NCI-H526 (cell line): ENCODE measurements around the gene CDKN1B.
A peak's percentile ranks its signal among the peaks of the same experiment; 100 is the strongest.

ENCODE experiments used
- DNase-seq, 2 experiments: peaks; one replicate each; lab custom pipeline; 2025; lab: John Stamatoyannopoulos, UW

Gene CDKN1B

GRCh38 chr12:12716793-12717585 lies at the start of gene CDKN1B:
CDKN1B (plus strand) TSS chr12:12717368; CDS start chr12:12717840, 472 bp downstream.
- DNase-seq, result peak; percentile 94 to 97

GRCh38 chr12:12668005-12668404 lies 49.2 kb upstream of the CDKN1B start:
- no peak for DNase-seq

DNA sequence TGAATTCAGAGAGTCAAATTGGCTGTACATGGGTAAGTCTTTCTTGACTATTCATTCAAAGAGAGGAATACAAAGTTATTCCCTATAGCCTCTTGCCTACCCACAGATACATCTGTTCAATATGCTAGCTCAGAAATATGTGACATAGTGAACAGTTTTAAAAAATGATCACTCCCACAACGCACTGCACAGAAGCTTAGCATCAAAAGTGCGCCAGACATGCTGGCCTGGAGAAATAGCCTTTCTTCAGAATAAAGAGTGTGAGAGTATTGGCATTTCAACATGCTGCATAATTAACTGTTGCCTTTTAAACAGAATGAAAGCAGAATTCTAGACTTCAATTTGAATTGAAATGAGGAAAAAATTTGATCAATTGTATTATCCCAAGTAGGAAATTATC lies 48.1 kb upstream of the CDKN1B start:
- no peak for DNase-seq

DNA sequence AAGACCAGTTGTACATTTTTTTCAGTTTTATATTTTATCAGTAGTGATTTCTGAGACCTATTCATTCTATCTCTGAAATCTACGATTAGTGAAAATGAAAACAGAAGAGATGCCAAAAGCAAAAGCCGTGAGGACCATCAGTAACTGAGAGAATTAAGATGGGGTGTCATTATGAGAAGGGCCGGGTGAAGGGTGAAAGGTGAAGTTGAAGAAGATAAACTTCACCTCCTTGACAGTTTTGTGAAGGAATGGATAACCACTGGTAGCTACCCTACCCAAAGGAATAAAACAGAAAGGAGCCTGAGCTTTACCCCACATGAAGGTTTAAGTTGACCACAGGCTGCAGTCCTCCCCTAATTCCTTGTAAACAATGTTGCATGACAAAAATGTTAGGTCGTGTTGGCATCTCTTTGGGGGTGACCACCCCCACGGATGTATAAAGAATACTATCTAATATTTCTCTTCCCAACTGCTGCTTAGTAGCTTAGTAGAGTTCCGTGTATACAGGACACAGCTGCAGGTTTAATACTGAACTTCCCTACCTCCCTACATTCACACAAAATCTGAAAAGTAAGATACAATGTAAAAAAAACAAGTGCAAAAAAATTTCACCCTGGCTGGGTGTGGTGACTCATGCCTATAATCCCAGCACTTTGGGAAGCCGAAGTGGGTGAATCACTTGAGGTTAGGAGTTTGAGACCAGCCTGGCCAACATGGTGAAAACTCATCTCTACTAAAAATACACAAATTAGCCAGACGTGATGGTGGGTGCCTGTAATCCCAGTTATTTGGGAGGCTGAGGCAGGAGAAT lies 45.1 kb upstream of the CDKN1B start:
- DNase-seq, result no peak

DNA sequence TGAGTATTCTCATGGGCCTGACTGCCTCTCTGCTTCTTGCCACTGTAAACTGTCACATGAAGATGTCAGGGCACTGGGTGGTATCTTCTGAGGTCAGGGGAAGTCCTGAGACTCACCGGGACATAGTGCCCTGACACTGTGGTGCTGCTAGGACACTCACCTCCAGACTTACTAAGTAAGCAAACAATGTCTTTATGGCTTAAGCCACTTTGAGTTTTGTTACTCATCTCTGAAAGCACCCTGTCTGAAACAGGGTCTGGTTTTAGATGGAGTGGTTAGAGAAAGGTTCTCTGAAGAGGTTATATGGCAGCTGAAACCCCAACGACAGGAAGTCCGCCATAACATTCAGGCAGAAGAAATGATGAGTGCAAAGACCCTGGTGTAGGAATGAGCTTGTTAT lies 43.9 kb upstream of the CDKN1B start:
- DNase-seq, result no peak

- DNase-seq, result no peak
Observed at GRCh38 chr12:12676605-12677004, 40.6 kb upstream of the CDKN1B start.

DNA sequence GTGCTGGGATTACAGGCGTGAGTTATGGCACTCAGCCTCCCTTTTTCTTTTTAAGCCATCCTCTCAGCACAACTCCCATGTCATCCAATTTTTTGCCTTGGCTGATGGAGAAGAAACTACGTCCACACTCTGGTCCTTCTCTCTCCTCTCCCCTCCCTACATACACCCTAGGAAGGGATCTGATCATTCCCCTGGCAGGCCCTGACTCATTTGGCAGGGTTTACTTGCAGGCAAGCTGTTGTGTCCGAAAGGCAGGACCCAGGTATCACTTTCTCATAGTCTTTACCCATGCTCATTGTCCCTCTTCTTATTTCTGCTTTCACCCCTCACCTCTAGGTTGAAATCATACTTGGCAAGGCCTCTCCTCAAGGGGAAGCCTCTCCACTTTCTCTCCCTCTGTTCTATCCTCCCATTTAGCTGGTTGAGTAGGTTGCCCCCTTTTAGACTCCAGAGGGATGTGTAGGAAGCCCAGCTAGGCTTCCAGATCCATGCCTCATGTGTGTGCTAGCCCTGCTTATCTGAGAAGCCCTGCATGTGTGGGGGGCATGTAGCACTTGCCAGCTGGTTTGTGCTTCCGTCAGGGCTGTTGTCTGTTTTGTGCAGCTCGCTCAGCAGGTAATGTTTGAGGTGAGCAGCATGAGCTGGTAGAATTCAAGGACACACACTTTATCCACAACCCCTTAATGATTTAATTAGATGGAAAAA lies 36.0 kb upstream of the CDKN1B start:
- DNase-seq, result no peak

DNA sequence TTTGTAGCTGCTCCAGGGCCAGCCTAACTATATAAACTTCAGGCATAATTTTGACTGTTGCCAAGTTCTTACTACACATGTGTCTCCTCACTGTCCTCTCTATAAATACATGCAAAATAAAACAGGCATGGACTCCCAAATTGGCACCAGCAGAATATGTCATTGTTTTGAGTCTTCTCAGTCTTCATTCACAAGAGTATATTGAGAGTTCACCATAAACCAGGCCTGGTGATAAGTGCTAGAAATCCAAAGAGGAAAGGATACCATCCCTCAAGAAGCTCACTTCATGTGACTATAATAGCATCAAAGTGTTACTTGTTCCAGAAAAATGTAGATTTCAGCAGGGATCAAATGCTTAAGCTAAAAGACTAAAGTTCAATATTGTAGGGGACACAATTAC lies 34.9 kb upstream of the CDKN1B start:
- DNase-seq, result no peak

DNA sequence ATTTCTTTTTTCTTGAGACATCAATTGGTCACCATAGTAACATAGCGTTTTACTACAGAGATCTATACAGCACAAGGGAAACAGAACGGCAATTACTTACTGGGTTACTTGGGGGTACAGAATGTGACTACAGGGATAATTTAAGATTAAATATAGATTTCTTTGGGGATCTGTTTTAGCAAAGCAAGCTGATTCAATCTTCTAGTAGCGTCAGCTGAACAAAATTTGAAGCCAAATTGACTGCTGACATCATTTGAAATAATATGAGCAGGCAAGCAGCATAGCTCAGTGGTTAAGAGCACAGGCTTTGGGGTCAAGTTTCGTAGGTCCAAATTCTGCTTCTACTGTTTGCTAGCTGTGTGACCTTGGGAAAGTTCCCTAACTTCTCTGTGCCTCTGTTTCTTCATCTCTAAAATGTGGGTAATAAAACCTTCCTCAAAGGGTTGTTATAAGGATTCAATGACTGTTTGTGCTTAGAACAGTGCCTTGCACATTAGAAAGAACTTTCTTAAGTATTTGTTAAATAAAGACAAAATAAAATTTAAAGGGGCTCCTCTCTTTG lies 34.0 kb upstream of the CDKN1B start:
- DNase-seq, result no peak

GRCh38 chr12:12683725-12684124 lies 33.4 kb upstream of the CDKN1B start:
- DNase-seq, result no peak

DNA sequence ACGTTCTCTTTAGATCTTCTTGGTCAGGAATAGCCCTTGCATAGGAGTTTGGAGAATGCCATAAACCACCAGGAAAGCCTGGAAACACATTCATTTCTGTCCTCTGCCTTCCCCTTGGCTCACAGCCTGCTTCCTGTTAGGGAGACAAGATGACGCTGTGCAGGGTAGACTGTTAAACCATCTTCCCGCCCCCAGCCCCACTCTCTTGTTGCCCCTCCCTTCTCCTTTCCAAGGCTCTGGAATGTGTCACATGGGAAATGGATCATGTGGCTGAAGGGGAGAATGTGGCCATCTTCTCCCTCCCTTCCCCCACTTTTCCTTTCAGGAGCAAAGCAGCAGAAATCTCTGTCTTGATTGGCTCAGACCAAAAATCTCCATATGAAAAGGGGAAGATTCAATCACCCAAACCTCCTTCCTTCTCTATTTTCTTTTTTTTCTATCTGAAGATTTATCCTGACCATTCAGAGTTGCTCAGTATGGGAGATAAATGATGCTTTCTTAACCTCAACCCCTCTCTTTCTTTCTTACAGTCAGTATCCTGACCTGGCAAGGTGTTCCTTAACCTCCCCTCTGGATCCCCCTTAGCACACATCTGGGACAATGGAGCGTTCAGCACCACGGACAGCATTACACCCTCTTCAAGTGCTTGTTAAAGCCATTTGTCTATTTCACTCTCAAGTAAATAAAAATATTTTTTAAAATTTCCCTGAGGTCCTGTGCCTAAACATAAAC lies 32.6 kb upstream of the CDKN1B start:
- peak; percentile 92 to 93 for DNase-seq

DNA sequence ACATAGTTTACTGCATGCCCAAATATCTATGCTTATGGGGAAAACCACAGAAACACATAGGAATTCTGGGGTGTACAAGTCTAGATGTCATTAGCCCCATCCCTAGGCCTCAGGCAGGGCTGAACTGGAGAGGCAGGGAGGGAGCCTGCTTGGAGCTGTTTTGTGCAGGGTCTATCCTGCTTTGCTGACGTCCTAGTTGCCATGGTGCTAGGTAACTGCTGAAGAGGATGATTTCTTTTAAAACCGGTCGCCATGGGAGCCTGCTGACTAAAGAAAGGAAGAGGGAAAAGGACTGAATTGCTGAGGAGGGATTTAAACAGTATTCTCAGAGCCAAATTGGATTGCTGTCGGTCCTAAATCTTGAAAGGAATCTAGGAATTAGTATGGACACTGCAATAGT lies 31.9 kb upstream of the CDKN1B start:
- peak in 1 of 2 experiments; percentile 16 for DNase-seq

DNA sequence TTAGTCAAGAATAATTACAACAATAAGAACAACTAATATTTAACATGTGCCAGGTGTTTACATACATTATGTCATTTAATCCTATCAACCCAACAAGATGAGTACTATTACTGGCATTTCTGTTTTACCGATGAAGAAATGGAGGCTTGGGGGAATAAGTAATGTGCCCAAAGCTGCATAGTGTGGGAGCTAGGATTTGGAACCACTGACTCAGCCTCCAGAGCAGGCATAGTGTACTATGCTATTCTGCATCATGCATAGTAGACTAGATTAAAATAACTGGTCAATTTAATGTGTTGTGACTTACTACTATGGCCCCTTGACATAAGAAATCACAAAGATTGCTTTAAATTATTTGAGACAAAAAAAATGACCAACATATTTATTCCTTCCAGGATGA lies 30.7 kb upstream of the CDKN1B start:
- DNase-seq, result no peak

GRCh38 chr12:12686925-12687324 lies 30.2 kb upstream of the CDKN1B start:
- no peak for DNase-seq

GRCh38 chr12:12689647-12690300 lies 27.4 kb upstream of the CDKN1B start:
- DNase-seq, result no peak

DNA sequence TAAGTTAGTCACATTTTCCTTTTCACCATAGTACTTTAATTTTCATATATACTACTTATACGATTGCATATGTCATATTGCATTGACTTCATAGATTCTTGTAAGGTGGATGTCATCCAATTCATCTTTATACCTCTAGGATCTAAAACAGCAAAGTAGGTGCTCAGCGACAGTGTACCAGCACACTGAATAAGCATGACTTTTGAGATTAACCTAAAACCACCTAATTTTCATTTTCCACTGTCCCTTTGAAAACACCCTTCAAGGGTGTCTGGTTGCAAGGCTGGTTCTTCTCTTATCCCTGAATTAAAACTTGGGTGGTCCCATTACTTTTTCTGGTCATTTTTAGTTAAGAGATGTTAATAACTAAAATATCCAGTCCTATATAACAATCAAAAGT lies 25.6 kb upstream of the CDKN1B start:
- DNase-seq, result no peak

- no peak for DNase-seq
Observed at GRCh38 chr12:12693111-12693671, 24.0 kb upstream of the CDKN1B start.

GRCh38 chr12:12696562-12697383 lies 20.4 kb upstream of the CDKN1B start:
- peak; percentile 82 to 92 for DNase-seq

GRCh38 chr12:12699345-12699744 lies 17.8 kb upstream of the CDKN1B start:
- no peak for DNase-seq

DNA sequence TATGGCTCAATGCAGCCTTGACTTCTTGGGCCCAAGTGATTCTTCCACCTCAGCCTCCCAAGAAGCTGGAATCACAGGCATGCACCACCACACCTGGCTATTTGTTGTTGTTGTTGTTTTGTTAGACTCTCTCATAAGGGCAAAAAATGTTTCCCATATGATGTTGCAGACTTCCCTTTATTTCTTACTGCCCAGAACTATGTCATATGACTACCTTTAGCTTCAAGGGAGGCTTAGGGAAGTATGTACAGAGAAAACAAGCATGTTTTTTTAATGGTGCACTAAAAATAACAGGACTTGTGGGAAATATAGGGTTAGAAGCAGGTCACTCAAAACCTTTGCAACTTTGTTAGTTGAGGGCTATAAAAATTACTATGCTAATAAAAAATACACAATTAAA lies 16.9 kb upstream of the CDKN1B start:
- DNase-seq, result no peak
